Stimulated activated naive CD8-positive, alpha-beta T cell treated with anti-CD3 and anti-CD28 coated beads, Interleukin-15, amount 100 ng/mL, for 72 hours (primary cell): ENCODE results near the gene JPH3.
A peak's percentile ranks its signal among the peaks of the same experiment; 100 is the strongest.
"Not testable (repeated sequence)": the region's sequence is repeated elsewhere in the genome, so short reads cannot be mapped to it uniquely, and the experiment has no call there.

Experiments
- ATAC-seq: fragments of 150-1000 bp; cut with Tn5 transposase; 2 replicates; pipeline ENCODE4 v1.10.0; 2021; ENCODE audit warnings: mild to moderate bottlenecking, moderate library complexity
- DNase-seq, 2 donors: peaks; one replicate each; pipeline ENCODE4 v3.0.0; 2021 to 2022
- H3K27ac Mint-ChIP-seq, 2 donors: one replicate each; pipeline ENCODE4 v1.8.0; 2022; ENCODE audit warnings: mild to moderate bottlenecking in 2 of 2, mixed read lengths in 2 of 2, moderate library complexity in 2 of 2
- H3K27me3 Mint-ChIP-seq: one replicate; pipeline ENCODE4 v1.8.0; 2022; ENCODE audit warnings: mixed read lengths
- H3K4me1 Mint-ChIP-seq: one replicate; pipeline ENCODE4 v1.8.0; 2022; ENCODE audit warnings: mild to moderate bottlenecking, mixed read lengths
- H3K4me3 Mint-ChIP-seq, 2 donors: one replicate each; pipeline ENCODE4 v1.8.0; 2022; ENCODE audit warnings: mild to moderate bottlenecking in 2 of 2, mixed read lengths in 2 of 2, moderate library complexity in 1 of 2
- H3K9me3 Mint-ChIP-seq, 2 donors: one replicate each; pipeline ENCODE4 v1.8.0; 2022; ENCODE audit warnings: mixed read lengths in 2 of 2

Gene JPH3

GRCh38 chr16:87665193-87665592 lies 62.9 kb downstream of the JPH3 start:
- H3K27me3 Mint-ChIP-seq = peaks cover 39% of the 10 kb centered on the region
- no peak overlapping the region for H3K27ac Mint-ChIP-seq
- H3K9me3 Mint-ChIP-seq = no peaks in the 10 kb centered on the region
- no peak overlapping the region for H3K4me3 Mint-ChIP-seq
- H3K4me1 Mint-ChIP-seq = peaks cover 11% of the 10 kb centered on the region
- no peak for DNase-seq
- ATAC-seq = no peak

GRCh38 chr16:87666919-87667318 lies 64.6 kb downstream of the JPH3 start:
- Mint-ChIP-seq H3K4me1 (peaks cover 2% of the 10 kb centered on the region), H3K9me3 (no peaks in the 10 kb centered on the region), H3K27me3 (peaks cover 21% of the 10 kb centered on the region), H3K27ac (no peak overlapping the region), H3K4me3 (no peak overlapping the region)
- DNase-seq = no peak
- ATAC-seq = no peak

GRCh38 chr16:87667443-87667842 lies 65.1 kb downstream of the JPH3 start:
- Mint-ChIP-seq H3K4me1 (no peaks in the 10 kb centered on the region), H3K4me3 (no peak overlapping the region), H3K9me3 (no peaks in the 10 kb centered on the region), H3K27ac (no peak overlapping the region), H3K27me3 (peaks cover 16% of the 10 kb centered on the region)
- DNase-seq (no peak), ATAC-seq (no peak)

GRCh38 chr16:87667946-87668345 lies 65.6 kb downstream of the JPH3 start:
- Mint-ChIP-seq H3K27me3 (peaks cover 11% of the 10 kb centered on the region), H3K9me3 (no peaks in the 10 kb centered on the region)

GRCh38 chr16:87669672-87670071 lies 67.4 kb downstream of the JPH3 start:
- Mint-ChIP-seq H3K4me1 (no peaks in the 10 kb centered on the region), H3K9me3 (no peaks in the 10 kb centered on the region), H3K4me3 (no peak overlapping the region), H3K27me3 (peaks cover 8% of the 10 kb centered on the region), H3K27ac (no peak overlapping the region)
- ATAC-seq (no peak), DNase-seq (no peak)

More at GRCh38 chr16:87667946-87668345, 65.6 kb downstream of the JPH3 start:
- ATAC-seq (no peak), DNase-seq (no peak)
- Mint-ChIP-seq H3K4me1 (no peaks in the 10 kb centered on the region), H3K27ac (no peak overlapping the region), H3K4me3 (no peak overlapping the region)

GRCh38 chr16:87671221-87671620 lies 68.9 kb downstream of the JPH3 start:
- Mint-ChIP-seq H3K27me3 (peaks cover 13% of the 10 kb centered on the region), H3K4me3 (no peak overlapping the region), H3K4me1 (no peaks in the 10 kb centered on the region), H3K27ac (no peak overlapping the region), H3K9me3 (no peaks in the 10 kb centered on the region)
- DNase-seq (no peak), ATAC-seq (peak; percentile 31)

GRCh38 chr16:87671715-87672270 lies 69.5 kb downstream of the JPH3 start:
- Mint-ChIP-seq H3K9me3 (no peaks in the 10 kb centered on the region), H3K4me1 (no peaks in the 10 kb centered on the region), H3K27ac (no peak overlapping the region), H3K4me3 (no peak overlapping the region), H3K27me3 (peaks cover 13% of the 10 kb centered on the region)
- ATAC-seq = no peak
- DNase-seq = no peak

- no peak for ATAC-seq
- Mint-ChIP-seq H3K9me3 (no peaks in the 10 kb centered on the region), H3K4me1 (no peaks in the 10 kb centered on the region)
Measured at GRCh38 chr16:87674419-87674818, 72.1 kb downstream of the JPH3 start.

GRCh38 chr16:87675111-87675719 lies 72.9 kb downstream of the JPH3 start:
- no peak for DNase-seq
- ATAC-seq = no peak
- Mint-ChIP-seq H3K4me1 (no peaks in the 10 kb centered on the region), H3K9me3 (no peaks in the 10 kb centered on the region), H3K27me3 (peaks cover 7% of the 10 kb centered on the region), H3K27ac (no peak overlapping the region), H3K4me3 (no peak overlapping the region)

More at GRCh38 chr16:87674419-87674818, 72.1 kb downstream of the JPH3 start:
- Mint-ChIP-seq H3K4me3 (no peak overlapping the region), H3K27me3 (peaks cover 6% of the 10 kb centered on the region), H3K27ac (no peak overlapping the region)
- no peak for DNase-seq

GRCh38 chr16:87677830-87678229 lies 75.5 kb downstream of the JPH3 start:
- H3K4me1 Mint-ChIP-seq = peaks cover 19% of the 10 kb centered on the region

GRCh38 chr16:87678618-87679017 lies 76.3 kb downstream of the JPH3 start:
- no peaks in the 10 kb centered on the region for H3K9me3 Mint-ChIP-seq
- H3K4me1 Mint-ChIP-seq = peaks cover 19% of the 10 kb centered on the region
- ATAC-seq (no peak), DNase-seq (no peak)
- peaks cover 27% of the 10 kb centered on the region for H3K27me3 Mint-ChIP-seq
- H3K4me3 Mint-ChIP-seq = no peak overlapping the region
- H3K27ac Mint-ChIP-seq = peak overlapping the region in 1 of 2 donors; percentile 92

More at GRCh38 chr16:87677830-87678229, 75.5 kb downstream of the JPH3 start:
- DNase-seq (no peak), ATAC-seq (no peak)
- peaks cover 25% of the 10 kb centered on the region for H3K27me3 Mint-ChIP-seq
- H3K4me3 Mint-ChIP-seq = no peak overlapping the region
- no peaks in the 10 kb centered on the region for H3K9me3 Mint-ChIP-seq
- peak overlapping the region in 1 of 2 donors; percentile 67 for H3K27ac Mint-ChIP-seq

- H3K27me3 Mint-ChIP-seq = peaks cover 27% of the 10 kb centered on the region
- DNase-seq (no peak), ATAC-seq (peak; percentile 29)
- no peak overlapping the region for H3K27ac Mint-ChIP-seq
- H3K4me3 Mint-ChIP-seq = no peak overlapping the region
- no peaks in the 10 kb centered on the region for H3K9me3 Mint-ChIP-seq
- peaks cover 19% of the 10 kb centered on the region for H3K4me1 Mint-ChIP-seq
Measured at GRCh38 chr16:87679593-87680271, 77.4 kb downstream of the JPH3 start.

GRCh38 chr16:87680272-87680644 lies 78.0 kb downstream of the JPH3 start:
- ATAC-seq = no peak
- Mint-ChIP-seq H3K9me3 (no peaks in the 10 kb centered on the region), H3K4me1 (peaks cover 19% of the 10 kb centered on the region), H3K27ac (no peak overlapping the region), H3K4me3 (no peak overlapping the region), H3K27me3 (peaks cover 24% of the 10 kb centered on the region)
- DNase-seq = no peak

GRCh38 chr16:87681051-87681602 lies 78.8 kb downstream of the JPH3 start:
- DNase-seq, H3K9me3 Mint-ChIP-seq, ATAC-seq: not testable (repeated sequence)
- H3K4me1 Mint-ChIP-seq = peaks cover 19% of the 10 kb centered on the region
- H3K4me3 Mint-ChIP-seq = peak overlapping the region in 1 of 2 donors; percentile 56
- peaks cover 22% of the 10 kb centered on the region for H3K27me3 Mint-ChIP-seq
- peak overlapping the region; percentile 41 to 81 for H3K27ac Mint-ChIP-seq

- Mint-ChIP-seq H3K4me3 (peak overlapping the region; percentile 2 to 29), H3K4me1 (peaks cover 19% of the 10 kb centered on the region), H3K27ac (peak overlapping the region; percentile 21 to 69), H3K27me3 (peaks cover 22% of the 10 kb centered on the region), H3K9me3 (no peaks in the 10 kb centered on the region)
- ATAC-seq (peak; percentile 84), DNase-seq (peak in 1 of 2 donors; percentile 35)
Measured at GRCh38 chr16:87681981-87682570, 79.8 kb downstream of the JPH3 start.
